ENCODE results near the gene TBX4.

The TBX4 gene

DNA sequence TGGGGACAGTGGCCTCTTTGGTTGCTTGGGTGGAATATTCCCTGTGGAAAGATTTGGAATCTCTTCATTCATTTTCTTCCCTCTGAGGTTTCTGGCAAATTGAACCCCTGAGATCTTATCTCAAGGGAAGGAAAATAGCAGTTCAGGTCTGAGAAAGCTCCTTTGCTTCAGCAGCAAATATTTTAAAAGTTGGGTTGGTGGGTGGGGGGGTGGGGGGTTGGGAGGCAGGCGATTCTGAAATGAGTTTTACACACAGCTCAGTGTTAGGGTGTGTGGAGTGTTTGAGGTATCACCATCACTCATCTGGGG is 45.7 kb upstream of the TBX4 start:
- DNase-seq (ENCODE audit: extremely low read depth, low read depth): no peak
- TF ChIP-seq, protein P1, sequence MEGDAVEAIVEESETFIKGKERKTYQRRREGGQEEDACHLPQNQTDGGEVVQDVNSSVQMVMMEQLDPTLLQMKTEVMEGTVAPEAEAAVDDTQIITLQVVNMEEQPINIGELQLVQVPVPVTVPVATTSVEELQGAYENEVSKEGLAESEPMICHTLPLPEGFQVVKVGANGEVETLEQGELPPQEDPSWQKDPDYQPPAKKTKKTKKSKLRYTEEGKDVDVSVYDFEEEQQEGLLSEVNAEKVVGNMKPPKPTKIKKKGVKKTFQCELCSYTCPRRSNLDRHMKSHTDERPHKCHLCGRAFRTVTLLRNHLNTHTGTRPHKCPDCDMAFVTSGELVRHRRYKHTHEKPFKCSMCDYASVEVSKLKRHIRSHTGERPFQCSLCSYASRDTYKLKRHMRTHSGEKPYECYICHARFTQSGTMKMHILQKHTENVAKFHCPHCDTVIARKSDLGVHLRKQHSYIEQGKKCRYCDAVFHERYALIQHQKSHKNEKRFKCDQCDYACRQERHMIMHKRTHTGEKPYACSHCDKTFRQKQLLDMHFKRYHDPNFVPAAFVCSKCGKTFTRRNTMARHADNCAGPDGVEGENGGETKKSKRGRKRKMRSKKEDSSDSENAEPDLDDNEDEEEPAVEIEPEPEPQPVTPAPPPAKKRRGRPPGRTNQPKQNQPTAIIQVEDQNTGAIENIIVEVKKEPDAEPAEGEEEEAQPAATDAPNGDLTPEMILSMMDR (IDR thresholded peaks at IDR 0.05; ENCODE audit: low read depth, low read length): no peak

DNA sequence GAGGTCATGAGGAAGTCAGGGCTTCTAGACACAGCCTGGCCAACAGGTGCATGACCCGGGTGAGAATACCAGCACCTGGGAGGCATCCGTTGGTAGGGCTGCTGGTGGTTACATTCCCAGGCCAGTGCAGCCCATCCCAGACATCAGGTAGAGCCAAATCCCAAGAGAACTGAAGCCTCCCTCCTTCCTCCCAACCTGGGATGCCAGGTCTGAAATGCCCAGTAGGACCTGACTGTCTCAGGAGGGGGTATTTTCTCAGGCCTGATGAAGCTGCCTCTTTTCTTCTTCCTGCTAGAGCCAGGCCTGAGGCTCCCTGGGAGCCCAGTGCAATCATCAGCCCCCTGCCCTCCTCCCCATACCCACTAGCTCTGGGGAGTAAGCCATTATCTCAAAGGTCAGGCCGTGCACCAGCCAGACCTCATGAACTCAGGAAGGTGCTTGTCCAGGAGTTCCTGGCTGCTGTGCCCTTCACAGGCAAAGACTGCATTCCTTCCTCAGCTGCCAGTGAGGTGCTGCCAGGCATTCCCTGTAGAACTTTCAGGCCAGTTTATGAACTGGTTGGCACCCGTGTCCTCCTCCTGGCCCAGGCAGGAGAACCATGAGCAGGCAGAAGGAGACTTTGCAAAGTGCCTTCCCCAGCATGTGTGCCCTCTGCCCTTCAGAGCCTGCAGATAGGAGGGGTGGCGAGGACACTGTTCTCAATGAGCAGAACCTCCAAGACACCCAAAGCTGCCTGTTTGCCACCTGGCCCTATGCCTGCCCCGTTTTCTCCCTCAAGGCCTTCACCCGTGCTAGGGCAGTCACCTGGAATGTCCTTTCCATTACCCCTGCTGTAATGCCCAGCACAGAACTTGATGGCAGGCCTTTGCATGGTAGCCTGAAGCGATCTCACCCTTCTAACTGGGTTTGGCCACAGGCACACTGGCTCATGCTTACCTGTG is 45.0 kb upstream of the TBX4 start:
- no peak for DNase-seq (ENCODE audit: extremely low read depth, low read depth)
- TF ChIP-seq, protein P1 (IDR thresholded peaks at IDR 0.05; ENCODE audit: low read depth, low read length): no peak

DNA sequence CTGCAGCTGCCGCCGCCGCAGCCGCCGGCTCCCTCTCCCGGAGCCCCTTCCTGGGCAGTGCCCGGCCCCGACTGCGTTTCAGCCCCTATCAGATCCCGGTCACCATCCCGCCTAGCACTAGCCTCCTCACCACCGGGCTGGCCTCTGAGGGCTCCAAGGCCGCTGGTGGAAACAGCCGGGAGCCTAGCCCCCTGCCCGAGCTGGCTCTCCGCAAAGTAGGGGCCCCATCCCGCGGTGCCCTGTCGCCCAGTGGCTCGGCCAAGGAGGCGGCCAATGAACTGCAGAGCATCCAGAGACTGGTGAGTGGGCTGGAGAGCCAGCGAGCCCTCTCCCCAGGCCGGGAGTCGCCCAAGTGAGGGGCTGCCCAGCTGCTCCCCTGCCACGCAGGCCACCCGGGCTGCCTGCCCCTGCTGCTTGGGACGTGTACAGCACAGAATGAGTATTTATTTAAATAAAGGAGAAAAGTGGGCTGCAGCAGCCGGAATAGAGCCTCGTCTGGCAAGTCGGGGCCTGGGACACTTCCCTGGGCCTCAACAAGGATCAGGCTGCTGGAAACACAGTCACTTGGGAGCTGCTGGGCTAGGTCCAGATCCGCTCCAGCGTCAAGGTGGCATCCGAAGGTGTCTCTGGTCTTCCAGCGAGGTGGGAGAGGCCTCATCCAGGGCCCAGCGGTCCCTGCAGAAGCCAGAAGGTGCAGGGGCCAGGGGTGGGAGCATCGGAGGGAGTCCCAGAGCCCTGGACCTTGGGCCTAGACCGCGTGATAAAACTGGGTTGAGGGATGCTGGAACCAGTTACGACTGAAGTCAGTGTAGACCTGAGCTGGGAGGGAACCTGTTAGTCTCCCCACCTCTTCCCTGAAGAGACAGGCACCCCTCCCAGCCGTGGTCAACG is 43.8 kb upstream of the TBX4 start:
- TF ChIP-seq, protein P1 (IDR thresholded peaks at IDR 0.05; ENCODE audit: low read depth, low read length): no peak
- DNase-seq (ENCODE audit: extremely low read depth, low read depth): no peak

DNA sequence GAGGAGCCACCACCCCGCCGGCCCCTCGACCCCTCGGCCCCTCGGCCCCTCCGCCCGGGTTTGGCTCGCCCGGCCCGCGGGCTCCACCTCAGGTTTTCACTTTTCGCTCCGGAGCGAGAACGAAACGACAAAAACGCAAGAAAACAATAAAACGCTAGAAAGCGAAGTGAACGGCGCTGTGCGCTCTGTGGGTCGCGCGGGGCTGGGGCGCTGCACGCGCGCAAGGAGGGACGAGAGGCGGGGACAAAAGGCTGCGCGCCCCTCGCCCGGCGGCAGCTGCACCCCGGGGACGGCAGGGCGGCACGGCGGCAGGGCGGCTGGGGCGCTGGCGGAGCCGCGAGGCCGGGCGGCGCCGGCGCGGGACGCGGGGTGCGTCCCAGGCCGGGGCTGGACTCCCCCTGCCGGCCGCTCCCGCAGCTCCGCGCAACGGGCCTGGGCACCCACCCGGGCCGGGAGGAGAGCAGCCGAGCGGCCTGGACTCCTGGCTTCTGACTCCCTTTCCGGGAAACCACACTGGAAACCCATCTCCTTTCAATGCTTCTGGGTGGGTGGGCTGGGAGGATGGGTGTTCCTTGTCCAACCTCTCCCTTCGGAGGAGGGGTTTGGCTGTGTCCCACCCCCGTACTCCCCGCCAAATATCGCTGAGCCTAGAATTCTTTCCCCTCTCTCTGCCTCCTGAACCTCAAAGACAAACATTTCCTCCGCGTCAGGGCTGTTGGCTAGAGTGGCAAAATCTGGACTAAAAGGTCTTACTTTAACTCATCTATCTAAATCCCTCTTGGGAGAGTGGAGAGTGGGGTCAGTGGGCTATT is 42.7 kb upstream of the TBX4 start:
- TF ChIP-seq, protein P1 (IDR thresholded peaks at IDR 0.05; ENCODE audit: low read depth, low read length): peak; percentile 40
- peak; percentile 66 for DNase-seq (ENCODE audit: extremely low read depth, low read depth)

DNA sequence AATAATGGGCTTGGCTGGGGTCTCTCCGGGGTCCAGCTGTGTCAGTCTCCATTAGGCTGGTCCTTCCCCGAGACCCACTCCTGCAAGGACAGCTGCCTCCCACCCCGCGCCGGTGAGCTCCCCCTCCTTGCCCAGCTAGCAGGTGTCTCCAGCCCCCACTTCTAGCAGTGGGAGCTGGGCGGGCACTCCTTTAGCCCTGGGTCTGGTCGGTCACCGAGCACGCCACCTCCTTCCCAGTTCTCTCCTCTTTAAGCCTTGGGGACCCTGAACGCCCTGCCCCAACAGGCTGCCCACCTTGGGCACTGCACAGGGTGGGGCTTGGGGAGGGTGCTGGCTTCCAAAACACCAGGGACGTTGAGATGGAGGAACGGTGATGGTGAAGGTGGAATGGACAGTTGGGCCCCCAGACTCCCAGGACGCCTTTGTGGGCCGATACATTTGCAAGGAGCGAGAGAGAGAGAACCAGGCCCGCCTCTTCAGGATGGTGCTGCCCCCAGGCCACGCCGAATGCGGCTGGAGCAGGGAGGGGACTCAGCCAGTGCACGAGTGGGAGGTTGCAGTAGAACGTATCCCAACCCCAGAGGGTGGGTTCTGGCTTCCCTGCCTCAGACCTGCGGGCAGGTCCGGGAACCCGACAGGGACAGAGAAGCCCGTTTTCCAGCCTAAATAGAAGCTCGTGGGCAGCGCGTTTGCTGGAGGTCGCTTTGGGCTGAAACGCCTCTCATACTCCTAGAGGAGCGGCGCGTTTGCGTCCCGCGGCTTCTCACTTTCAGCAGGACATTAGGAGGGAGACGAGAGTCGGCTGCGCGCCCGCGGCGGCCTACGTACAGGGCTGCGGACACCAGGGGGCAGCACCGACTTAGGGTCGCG is 41.8 kb upstream of the TBX4 start:
- DNase-seq (ENCODE audit: extremely low read depth, low read depth): peak; percentile 80
- TF ChIP-seq, protein P1 (IDR thresholded peaks at IDR 0.05; ENCODE audit: low read depth, low read length): peak; percentile 56

DNA sequence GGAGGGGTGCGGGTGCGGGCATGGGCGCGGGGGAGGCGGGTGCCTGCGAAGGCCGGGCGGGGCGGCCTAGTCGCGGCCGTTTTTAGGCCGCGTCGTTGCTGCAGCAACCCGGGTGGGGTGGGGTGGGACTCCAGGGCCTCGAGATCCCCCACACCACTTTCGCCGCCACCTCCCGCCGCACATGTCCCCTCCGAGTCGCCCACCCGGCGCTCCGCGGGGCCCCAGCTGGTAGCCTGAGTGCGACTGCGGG is 41.3 kb upstream of the TBX4 start:
- DNase-seq (ENCODE audit: extremely low read depth, low read depth): no peak
- TF ChIP-seq, protein P1 (IDR thresholded peaks at IDR 0.05; ENCODE audit: low read depth, low read length): no peak
